Liver (tissue), 9 donors: ENCODE data around the gene FRMD4B. TPM values are rescaled to one million over a fixed set of nuclear protein-coding genes. Genes with fewer than 3 reads are reported as not detected.

Experiments
- DNase-seq: peaks from one replicate; pipeline ENCODE4 v3.0.0-alpha.2; 2017; ENCODE audit warnings: low spot score
- H3K27ac ChIP-seq, 2 donors: one replicate each; pipeline ENCODE4 v1.7.0; 2013; ENCODE audit warnings: inconsistent platforms in 2 of 2, low read length in 2 of 2, control low read depth in 1 of 2, low read depth in 1 of 2, mild to moderate bottlenecking in 1 of 2
- H3K27me3 ChIP-seq, 4 donors: one replicate each; pipeline versions ENCODE4 v1.6.1 to v1.7.0; 2013; ENCODE audit warnings: low read length in 3 of 4, inconsistent platforms in 1 of 4, mild to moderate bottlenecking in 1 of 4, moderate library complexity in 1 of 4; ENCODE audit not compliant: control insufficient read depth in 4 of 4, insufficient read depth in 4 of 4
- H3K36me3 ChIP-seq, 4 donors: one replicate each; pipeline versions ENCODE4 v1.6.1 to v1.7.0; 2013; ENCODE audit warnings: low read length in 3 of 4, mild to moderate bottlenecking in 3 of 4, low read depth in 1 of 4, moderate library complexity in 1 of 4; ENCODE audit not compliant: control insufficient read depth in 4 of 4, insufficient read depth in 3 of 4
- H3K4me1 ChIP-seq, 4 donors: one replicate each; pipeline versions ENCODE4 v1.6.1 to v1.7.0; 2013; ENCODE audit warnings: low read length in 3 of 4, mild to moderate bottlenecking in 3 of 4, moderate library complexity in 1 of 4; ENCODE audit not compliant: control insufficient read depth in 4 of 4, insufficient read depth in 4 of 4
- H3K4me3 ChIP-seq, 3 donors: one replicate each; pipeline versions ENCODE4 v1.6.1 to v1.7.0; 2013; ENCODE audit warnings: low read length in 3 of 3, control low read depth in 1 of 3, low read depth in 1 of 3, mild to moderate bottlenecking in 1 of 3
- H3K9ac ChIP-seq, 2 donors: one replicate each; pipeline ENCODE4 v1.7.0; 2013; ENCODE audit warnings: low read length in 2 of 2, mild to moderate bottlenecking in 2 of 2, moderate library complexity in 2 of 2, control low read depth in 1 of 2, low read depth in 1 of 2
- H3K9me3 ChIP-seq, 4 donors: one replicate each; pipeline versions ENCODE4 v1.6.1 to v1.7.0; 2013; ENCODE audit warnings: low read length in 3 of 4; ENCODE audit not compliant: control insufficient read depth in 4 of 4
- EGR1 ChIP-seq, 2 donors: IDR thresholded peaks; 2 replicates each; pipeline ENCODE4 v1.6.1; 2016 to 2018; ENCODE audit warnings: antibody characterized with exemption in 2 of 2, low read depth in 2 of 2
- FOXA1 ChIP-seq: IDR thresholded peaks from 2 replicates; pipeline ENCODE4 v1.6.1; 2016; ENCODE audit warnings: antibody characterized with exemption
- FOXA2 ChIP-seq: IDR thresholded peaks from 2 replicates; pipeline ENCODE4 v1.6.1; 2016; ENCODE audit warnings: antibody characterized with exemption
- GABPA ChIP-seq, 2 donors: IDR thresholded peaks in 1 of 2; conservative IDR thresholded peaks in 1 of 2; 2 replicates each; pipeline ENCODE4 v1.6.1; 2016; ENCODE audit warnings: antibody characterized with exemption in 2 of 2, mild to moderate bottlenecking in 1 of 2, moderate library complexity in 1 of 2
- HNF4A ChIP-seq, 2 donors: conservative IDR thresholded peaks; 2 replicates each; pipeline ENCODE4 v1.6.1; 2016; ENCODE audit warnings: antibody characterized with exemption in 2 of 2, mild to moderate bottlenecking in 2 of 2
- HNF4G ChIP-seq: IDR thresholded peaks from 2 replicates; pipeline ENCODE4 v1.6.1; 2016; ENCODE audit warnings: antibody characterized with exemption
- JUND ChIP-seq, 2 donors: IDR thresholded peaks; 2 replicates each; pipeline ENCODE4 v1.6.1; 2016; ENCODE audit warnings: antibody characterized with exemption in 2 of 2
- NR2F2 ChIP-seq: IDR thresholded peaks from 2 replicates; pipeline ENCODE4 v1.6.1; 2016; ENCODE audit warnings: antibody characterized with exemption
- RAD21 ChIP-seq, 2 donors: IDR thresholded peaks; 2 replicates each; pipeline ENCODE4 v1.6.1; 2016; ENCODE audit warnings: antibody characterized with exemption in 2 of 2, mild to moderate bottlenecking in 2 of 2
- RXRA ChIP-seq, 2 donors: IDR thresholded peaks; 2 replicates each; pipeline ENCODE4 v1.6.1; 2017 to 2018; ENCODE audit warnings: antibody characterized with exemption in 2 of 2, mild to moderate bottlenecking in 1 of 2
- SP1 ChIP-seq: IDR thresholded peaks from 2 replicates; pipeline ENCODE4 v1.6.1; 2018; ENCODE audit warnings: antibody characterized with exemption, mild to moderate bottlenecking
- TAF1 ChIP-seq: conservative IDR thresholded peaks from 2 replicates; pipeline ENCODE4 v1.6.1; 2016; ENCODE audit warnings: antibody characterized with exemption, mild to moderate bottlenecking
- YY1 ChIP-seq: IDR thresholded peaks from 2 replicates; pipeline ENCODE4 v1.6.1; 2016; ENCODE audit warnings: antibody characterized with exemption, mild to moderate bottlenecking
- WGBS: extraction: QIAGEN DNeasy Blood & Tissue Kit; methylation state at CpG from one replicate; pipeline ENCODE4 v1.1.7; 2013; 5-methylcytosine and 5-hydroxymethylcytosine counted together
- polyA plus RNA-seq, 2 donors: library from polyadenylated mRNA; stranded (reverse) in 1 of 2; unstranded in 1 of 2; fragments of 200-250 nt in 1 of 2; fragments of >200 nt in 1 of 2; fragmentation: Nextera tagmentation in 1 of 2; extraction: Ambion mirVana in 1 of 2; gene quantifications; one replicate each; pipeline versions ENCODE4 v1.2.1 to v1.2.3, GENCODE V29; 2013 to 2015
- total RNA-seq, 2 donors: library from RNA; depleted of rRNA; stranded (reverse); fragments of >200 nt; gene quantifications; one replicate each; pipeline ENCODE4 v1.2.3, GENCODE V29; 2014
- TF ChIP-seq, protein P1 (sequence below): fragments of 150-350 bp; IDR thresholded peaks from 2 replicates; pipeline ENCODE4 v1.5.1; 2017; ENCODE audit warnings: improper control_type of control experiment, low read depth, low read length; ENCODE audit not compliant: missing input control
- TF ChIP-seq, protein P2 (sequence below): IDR thresholded peaks from 2 replicates; pipeline ENCODE4 v1.6.1; 2016; ENCODE audit warnings: antibody characterized with exemption, mild to moderate bottlenecking
- TF ChIP-seq, protein P3 (sequence below): IDR thresholded peaks from 2 replicates; pipeline ENCODE4 v1.6.1; 2016; ENCODE audit warnings: antibody characterized with exemption
- TF ChIP-seq, protein P4 (sequence below): IDR thresholded peaks from 2 replicates; pipeline ENCODE4 v1.6.1; 2016; ENCODE audit warnings: antibody characterized with exemption
- TF ChIP-seq, protein P5 (sequence below): IDR thresholded peaks from 2 replicates; pipeline ENCODE4 v1.6.1; 2016; ENCODE audit warnings: antibody characterized with exemption
- donor health status: healthy.
- donor health status: healthy.
- donor health status: healthy.
- donor health status: healthy.
- donor health status: healthy.

The FRMD4B gene
- total and polyA plus RNA-seq, 4 donors, result 7.3 to 22.6 (median 15.0) TPM

DNA sequence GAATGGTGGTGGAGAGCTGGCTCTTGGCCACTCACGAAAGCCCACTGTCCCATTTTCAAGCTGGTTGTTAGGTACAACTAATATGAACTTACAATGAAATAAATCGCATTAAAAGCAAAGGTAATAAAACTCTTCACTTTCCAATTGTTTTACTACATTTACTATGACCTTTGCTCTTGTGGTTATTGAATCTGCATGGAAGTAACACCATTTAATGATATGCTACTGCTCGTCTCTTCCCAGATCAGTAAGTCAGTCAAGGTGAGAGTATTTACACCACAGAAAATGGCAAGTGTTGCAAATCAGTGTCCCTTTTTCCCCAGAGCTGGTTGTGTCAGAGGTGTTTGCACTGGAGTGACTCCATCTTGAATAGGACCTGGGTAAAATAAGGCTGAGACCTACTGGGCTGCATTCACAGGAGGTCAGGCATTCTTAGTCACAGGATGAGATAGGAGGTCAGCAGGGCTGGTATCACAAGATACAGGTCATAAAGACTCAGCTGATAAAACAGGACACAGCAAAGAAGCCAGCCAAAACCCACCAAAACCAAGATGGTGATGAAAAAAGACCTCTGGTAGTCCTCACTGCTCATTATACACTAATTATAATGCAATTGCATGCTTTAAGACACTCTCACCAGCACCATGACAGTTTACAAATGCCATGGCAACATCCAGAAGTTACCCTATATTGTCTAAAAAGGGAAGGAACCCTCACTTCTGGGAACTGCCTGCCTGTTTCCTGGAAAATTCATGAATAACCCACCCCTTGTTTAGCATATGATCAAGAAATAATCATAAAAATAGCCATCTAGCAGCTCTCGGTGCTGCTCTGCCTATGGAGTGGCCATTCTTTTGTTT is 57.6 kb downstream of the FRMD4B start:
- no peak for TF ChIP-seq RXRA (IDR thresholded peaks at IDR 0.05)
- TF ChIP-seq, protein P1, sequence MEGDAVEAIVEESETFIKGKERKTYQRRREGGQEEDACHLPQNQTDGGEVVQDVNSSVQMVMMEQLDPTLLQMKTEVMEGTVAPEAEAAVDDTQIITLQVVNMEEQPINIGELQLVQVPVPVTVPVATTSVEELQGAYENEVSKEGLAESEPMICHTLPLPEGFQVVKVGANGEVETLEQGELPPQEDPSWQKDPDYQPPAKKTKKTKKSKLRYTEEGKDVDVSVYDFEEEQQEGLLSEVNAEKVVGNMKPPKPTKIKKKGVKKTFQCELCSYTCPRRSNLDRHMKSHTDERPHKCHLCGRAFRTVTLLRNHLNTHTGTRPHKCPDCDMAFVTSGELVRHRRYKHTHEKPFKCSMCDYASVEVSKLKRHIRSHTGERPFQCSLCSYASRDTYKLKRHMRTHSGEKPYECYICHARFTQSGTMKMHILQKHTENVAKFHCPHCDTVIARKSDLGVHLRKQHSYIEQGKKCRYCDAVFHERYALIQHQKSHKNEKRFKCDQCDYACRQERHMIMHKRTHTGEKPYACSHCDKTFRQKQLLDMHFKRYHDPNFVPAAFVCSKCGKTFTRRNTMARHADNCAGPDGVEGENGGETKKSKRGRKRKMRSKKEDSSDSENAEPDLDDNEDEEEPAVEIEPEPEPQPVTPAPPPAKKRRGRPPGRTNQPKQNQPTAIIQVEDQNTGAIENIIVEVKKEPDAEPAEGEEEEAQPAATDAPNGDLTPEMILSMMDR, result no peak
- TF ChIP-seq, protein P2, sequence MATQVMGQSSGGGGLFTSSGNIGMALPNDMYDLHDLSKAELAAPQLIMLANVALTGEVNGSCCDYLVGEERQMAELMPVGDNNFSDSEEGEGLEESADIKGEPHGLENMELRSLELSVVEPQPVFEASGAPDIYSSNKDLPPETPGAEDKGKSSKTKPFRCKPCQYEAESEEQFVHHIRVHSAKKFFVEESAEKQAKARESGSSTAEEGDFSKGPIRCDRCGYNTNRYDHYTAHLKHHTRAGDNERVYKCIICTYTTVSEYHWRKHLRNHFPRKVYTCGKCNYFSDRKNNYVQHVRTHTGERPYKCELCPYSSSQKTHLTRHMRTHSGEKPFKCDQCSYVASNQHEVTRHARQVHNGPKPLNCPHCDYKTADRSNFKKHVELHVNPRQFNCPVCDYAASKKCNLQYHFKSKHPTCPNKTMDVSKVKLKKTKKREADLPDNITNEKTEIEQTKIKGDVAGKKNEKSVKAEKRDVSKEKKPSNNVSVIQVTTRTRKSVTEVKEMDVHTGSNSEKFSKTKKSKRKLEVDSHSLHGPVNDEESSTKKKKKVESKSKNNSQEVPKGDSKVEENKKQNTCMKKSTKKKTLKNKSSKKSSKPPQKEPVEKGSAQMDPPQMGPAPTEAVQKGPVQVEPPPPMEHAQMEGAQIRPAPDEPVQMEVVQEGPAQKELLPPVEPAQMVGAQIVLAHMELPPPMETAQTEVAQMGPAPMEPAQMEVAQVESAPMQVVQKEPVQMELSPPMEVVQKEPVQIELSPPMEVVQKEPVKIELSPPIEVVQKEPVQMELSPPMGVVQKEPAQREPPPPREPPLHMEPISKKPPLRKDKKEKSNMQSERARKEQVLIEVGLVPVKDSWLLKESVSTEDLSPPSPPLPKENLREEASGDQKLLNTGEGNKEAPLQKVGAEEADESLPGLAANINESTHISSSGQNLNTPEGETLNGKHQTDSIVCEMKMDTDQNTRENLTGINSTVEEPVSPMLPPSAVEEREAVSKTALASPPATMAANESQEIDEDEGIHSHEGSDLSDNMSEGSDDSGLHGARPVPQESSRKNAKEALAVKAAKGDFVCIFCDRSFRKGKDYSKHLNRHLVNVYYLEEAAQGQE, result no peak
- no peak for TF ChIP-seq YY1
- no peak for TF ChIP-seq SP1
- no peak for TF ChIP-seq HNF4A (conservative IDR thresholded peaks at IDR 0.05)
- no peak for TF ChIP-seq NR2F2
- TF ChIP-seq TAF1, result no peak
- TF ChIP-seq, protein P3, sequence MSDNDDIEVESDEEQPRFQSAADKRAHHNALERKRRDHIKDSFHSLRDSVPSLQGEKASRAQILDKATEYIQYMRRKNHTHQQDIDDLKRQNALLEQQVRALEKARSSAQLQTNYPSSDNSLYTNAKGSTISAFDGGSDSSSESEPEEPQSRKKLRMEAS, result no peak
- TF ChIP-seq RAD21 (IDR thresholded peaks at IDR 0.05), result no peak
- TF ChIP-seq, protein P4, sequence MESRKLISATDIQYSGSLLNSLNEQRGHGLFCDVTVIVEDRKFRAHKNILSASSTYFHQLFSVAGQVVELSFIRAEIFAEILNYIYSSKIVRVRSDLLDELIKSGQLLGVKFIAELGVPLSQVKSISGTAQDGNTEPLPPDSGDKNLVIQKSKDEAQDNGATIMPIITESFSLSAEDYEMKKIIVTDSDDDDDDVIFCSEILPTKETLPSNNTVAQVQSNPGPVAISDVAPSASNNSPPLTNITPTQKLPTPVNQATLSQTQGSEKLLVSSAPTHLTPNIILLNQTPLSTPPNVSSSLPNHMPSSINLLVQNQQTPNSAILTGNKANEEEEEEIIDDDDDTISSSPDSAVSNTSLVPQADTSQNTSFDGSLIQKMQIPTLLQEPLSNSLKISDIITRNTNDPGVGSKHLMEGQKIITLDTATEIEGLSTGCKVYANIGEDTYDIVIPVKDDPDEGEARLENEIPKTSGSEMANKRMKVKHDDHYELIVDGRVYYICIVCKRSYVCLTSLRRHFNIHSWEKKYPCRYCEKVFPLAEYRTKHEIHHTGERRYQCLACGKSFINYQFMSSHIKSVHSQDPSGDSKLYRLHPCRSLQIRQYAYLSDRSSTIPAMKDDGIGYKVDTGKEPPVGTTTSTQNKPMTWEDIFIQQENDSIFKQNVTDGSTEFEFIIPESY, result no peak
- no peak for TF ChIP-seq FOXA1
- TF ChIP-seq HNF4G, result no peak
- no peak for TF ChIP-seq EGR1 (IDR thresholded peaks at IDR 0.05; ENCODE audit: low read depth in 2 of 2)
- TF ChIP-seq FOXA2, result no peak
- no peak for TF ChIP-seq JUND (IDR thresholded peaks at IDR 0.05)
- TF ChIP-seq, protein P5, sequence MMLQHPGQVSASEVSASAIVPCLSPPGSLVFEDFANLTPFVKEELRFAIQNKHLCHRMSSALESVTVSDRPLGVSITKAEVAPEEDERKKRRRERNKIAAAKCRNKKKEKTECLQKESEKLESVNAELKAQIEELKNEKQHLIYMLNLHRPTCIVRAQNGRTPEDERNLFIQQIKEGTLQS, result no peak
- TF ChIP-seq GABPA (IDR thresholded peaks at IDR 0.05 in 1 of 2, conservative IDR thresholded peaks at IDR 0.05 in 1 of 2), result no peak
- H3K27me3 ChIP-seq, result no peaks in the 10 kb centered on the region
- WGBS, result 76% methylated on average over 4 of the region's 4 CpGs
- no peaks in the 10 kb centered on the region for H3K9me3 ChIP-seq
- H3K4me1 ChIP-seq, result peaks cover 0 to 5% (median 1%) of the 10 kb centered on the region in 4 donors
- H3K36me3 ChIP-seq, result no peaks in the 10 kb centered on the region
- H3K9ac ChIP-seq, result no peak overlapping the region
- no peak for DNase-seq
- peak overlapping the region in 1 of 2 donors; percentile 10 for H3K27ac ChIP-seq
- H3K4me3 ChIP-seq, result no peak overlapping the region
